ENCODE measurements around the gene TRPM2.

TRPM2 gene

DNA sequence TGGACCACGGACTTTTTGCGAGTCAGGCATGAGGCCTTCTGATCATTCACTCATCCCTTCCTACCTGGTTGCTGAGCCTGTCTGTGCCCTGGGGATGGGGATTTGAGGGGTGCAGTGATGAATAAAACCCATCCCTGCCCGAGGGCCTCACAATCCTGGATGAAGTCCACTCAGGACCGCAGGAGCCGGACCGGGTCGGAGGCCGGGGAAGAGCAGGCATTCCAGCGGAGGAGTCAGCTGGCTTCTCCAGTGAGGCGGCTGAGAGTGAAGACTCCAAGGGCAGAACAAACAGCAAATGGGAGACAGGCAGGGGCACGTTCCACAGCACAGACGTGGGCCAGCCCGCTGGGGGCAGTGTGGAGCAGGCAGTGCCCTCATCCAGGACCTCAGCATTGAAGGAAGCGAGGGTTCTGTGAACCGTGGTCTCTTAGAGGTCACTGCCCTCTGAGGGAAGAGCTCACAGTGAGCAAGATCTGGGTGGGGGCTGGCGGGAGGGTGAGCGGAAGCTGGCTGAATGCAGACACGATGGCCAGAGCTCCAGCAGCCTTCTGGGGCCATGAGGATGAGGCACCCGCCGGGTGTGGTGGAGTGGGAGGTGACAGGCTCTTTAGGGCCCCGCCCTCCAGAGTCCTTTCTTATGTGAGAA lies 91.0 kb downstream of the TRPM2 start:
- no peak for DNase-seq
- TF ChIP-seq POLR2A (IDR thresholded peaks at IDR 0.05; ENCODE audit: low read length) = no peak
- no peak for TF ChIP-seq GATA1 (IDR thresholded peaks at IDR 0.05; ENCODE audit: low read depth, low read length)

DNA sequence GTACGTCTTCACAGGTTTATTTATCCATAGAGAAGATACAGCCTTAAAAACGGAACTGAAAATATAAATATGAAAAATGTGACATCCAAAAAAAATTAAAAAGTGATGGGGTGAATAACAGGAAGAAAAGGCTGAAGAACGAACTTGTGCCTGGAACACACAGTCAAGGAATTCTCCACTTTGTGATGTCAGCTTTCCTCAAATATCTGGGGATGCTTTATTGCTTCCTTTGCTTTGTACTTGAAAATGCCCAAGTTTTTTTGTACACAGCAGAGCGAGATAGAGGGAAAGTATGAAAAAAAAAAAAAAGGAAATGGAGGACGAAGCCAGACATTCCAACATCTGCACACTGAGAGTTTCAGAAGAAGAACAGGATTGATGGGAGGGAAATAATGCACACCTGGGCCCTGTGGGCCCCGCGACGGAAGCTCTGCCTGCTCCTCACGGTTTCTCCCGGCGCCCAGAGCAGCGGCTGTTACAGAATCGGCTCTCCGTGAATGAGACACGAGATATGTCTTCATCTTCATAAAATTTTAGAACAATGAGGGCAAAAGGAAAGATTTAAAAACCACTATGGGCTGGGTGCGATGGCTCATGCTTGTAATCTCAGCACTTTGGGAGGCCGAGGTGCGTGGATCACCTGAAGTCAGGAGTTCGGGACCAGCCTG lies 91.9 kb downstream of the TRPM2 start:
- no peak for TF ChIP-seq GATA1 (IDR thresholded peaks at IDR 0.05; ENCODE audit: low read depth, low read length)
- TF ChIP-seq POLR2A (IDR thresholded peaks at IDR 0.05; ENCODE audit: low read length) = no peak
- no peak for DNase-seq

DNA sequence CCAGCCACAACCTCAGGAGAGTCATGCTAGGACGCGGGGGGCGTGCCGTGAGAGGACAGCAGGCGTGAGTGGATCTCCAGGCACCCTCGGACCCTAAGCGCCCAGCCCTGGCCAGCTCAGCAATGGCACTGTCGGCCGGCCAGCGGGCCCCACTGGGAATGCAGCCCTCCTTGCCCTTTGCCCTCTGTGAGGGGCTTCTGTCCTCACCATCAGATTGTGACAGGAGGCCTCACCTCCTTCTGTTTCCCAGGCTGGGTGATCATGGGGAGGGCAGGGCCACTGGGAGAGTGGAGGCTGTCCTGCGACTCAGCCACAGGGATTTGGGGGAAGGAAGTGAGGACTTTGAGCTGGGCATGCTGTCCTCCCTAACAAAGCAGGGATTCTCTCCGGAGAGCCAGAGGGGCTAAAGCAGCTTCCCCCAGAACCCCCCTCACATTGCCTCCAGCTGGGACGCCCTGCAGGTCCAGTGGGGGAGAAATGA lies 95.3 kb downstream of the TRPM2 start:
- no peak for TF ChIP-seq POLR2A (IDR thresholded peaks at IDR 0.05; ENCODE audit: low read length)
- TF ChIP-seq GATA1 (IDR thresholded peaks at IDR 0.05; ENCODE audit: low read depth, low read length) = no peak
- no peak for DNase-seq

DNA sequence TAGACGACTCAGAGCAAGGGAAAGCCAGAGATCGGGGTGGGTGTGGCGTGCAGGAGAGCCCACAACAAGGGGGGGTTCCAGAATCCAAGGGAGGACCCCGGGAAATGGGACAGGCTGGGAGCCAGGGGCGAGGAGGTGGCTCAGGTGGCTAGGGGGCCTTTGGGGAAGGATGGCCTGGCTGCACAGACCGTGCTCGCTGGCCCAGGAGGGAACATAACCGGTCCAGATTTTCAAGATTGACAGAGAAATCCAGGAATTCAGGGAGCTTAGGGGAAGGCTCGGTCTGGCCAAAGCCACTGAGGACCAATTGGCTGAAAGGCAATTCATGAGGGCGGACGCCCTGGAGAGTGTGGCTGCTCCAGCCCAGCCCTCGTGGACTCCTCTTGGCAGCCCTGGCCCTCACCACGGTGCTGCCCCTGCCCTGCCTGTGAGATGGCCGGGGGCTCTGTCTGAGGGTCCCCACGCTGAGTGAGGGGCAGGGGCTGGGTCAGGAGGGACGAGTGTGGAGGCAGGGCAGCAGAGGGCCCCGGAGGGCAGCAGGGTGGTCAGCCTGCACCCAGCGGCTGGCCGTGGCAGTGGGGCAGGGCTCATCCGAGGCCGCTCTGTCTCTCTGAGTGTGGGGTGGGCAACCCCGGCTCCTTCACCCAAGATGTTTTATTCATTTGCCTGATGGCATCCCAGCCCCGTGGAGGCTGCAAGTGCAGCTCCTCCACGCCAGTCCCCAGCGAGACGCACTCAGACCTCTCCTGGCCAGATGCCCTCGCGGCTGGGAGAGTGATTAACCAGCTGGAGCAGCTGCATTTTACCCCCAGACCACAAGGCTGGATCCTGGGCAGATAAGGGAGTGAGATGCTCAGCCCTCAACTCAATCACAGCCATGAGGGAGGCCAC lies 96.3 kb downstream of the TRPM2 start:
- TF ChIP-seq POLR2A (IDR thresholded peaks at IDR 0.05; ENCODE audit: low read length) (no peak), GATA1 (IDR thresholded peaks at IDR 0.05; ENCODE audit: low read depth, low read length) (no peak)
- no peak for DNase-seq

DNA sequence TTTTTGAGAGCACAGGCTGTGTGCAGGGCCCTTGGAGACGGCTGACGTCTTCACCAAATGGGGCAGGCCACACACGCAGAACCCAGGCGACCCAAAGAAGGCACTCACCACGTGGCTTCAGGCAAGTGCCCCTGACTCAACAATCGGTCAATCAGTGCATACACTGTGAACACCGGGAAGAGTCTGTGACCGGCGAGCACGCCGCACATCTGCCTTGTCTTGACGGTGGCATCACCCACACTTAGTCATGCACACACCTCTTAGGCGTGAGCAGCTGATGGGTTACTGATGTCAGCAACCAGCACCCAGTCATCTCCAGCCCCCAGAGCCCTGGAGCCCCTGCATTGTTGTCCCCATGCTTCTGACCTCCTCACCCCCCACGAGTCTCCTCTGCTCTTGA lies 97.0 kb downstream of the TRPM2 start:
- TF ChIP-seq POLR2A (IDR thresholded peaks at IDR 0.05; ENCODE audit: low read length) (no peak), GATA1 (IDR thresholded peaks at IDR 0.05; ENCODE audit: low read depth, low read length) (no peak)
- no peak for DNase-seq

DNA sequence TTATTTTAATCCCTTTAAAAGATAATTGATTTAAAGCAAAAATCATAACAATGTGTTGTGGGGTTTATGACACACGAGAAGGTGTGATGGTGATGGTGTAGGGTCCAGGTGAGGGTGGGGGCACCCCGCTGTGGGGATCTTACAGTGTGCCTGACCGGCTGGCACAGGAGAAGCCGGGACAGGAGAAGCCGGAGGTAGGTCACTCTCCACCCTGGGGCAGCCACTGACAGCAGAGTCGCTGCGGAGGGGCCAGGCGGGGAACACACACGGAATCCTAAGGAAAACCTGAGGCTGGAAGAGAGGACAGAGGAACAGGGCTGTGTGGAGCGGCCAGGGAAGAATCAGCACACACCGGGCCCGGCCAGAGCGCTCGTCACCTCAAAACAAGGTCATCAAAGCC lies 97.6 kb downstream of the TRPM2 start:
- TF ChIP-seq POLR2A (IDR thresholded peaks at IDR 0.05; ENCODE audit: low read length) (no peak), GATA1 (IDR thresholded peaks at IDR 0.05; ENCODE audit: low read depth, low read length) (no peak)
- no peak for DNase-seq

DNA sequence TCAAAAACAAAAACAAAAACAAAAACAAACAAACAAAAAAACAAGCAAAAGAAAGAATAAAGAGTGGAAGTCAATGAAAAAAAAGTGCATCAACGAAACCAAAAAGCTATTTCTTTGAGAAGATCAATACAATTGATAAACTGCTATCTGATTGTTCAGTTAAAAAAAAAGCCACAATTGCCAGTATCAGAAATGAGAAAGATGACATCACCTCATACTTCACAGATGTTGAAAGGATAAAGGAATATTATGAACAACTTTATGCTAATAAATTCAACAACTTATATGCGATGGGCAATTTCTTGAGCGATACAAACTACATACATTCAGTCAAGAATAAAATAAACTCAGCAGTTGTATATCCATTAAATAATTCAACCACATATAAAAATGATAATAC lies 99.7 kb downstream of the TRPM2 start:
- TF ChIP-seq POLR2A (IDR thresholded peaks at IDR 0.05; ENCODE audit: low read length) = no peak
- no peak for TF ChIP-seq GATA1 (IDR thresholded peaks at IDR 0.05; ENCODE audit: low read depth, low read length)
- DNase-seq = no peak

DNA sequence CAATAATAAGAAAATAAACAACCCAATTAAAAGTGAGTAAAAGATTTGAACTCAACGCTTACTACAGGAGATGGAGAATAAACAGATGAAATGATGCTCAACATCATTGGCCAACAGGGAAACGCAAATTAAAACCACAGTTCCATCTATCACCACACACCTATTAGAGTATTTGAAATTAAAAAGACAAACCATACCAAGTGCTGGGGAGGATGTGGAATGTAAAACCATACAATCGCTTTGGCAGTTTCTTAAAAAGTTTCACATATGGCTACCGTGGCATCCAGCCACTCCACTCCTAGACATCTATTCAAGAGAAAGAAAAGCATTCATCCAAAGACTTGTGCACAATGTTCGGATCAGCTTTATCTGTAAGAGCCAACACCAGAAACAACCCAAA lies 100.6 kb downstream of the TRPM2 start:
- DNase-seq = no peak
- no peak for TF ChIP-seq GATA1 (IDR thresholded peaks at IDR 0.05; ENCODE audit: low read depth, low read length)
- no peak for TF ChIP-seq POLR2A (IDR thresholded peaks at IDR 0.05; ENCODE audit: low read length)

DNA sequence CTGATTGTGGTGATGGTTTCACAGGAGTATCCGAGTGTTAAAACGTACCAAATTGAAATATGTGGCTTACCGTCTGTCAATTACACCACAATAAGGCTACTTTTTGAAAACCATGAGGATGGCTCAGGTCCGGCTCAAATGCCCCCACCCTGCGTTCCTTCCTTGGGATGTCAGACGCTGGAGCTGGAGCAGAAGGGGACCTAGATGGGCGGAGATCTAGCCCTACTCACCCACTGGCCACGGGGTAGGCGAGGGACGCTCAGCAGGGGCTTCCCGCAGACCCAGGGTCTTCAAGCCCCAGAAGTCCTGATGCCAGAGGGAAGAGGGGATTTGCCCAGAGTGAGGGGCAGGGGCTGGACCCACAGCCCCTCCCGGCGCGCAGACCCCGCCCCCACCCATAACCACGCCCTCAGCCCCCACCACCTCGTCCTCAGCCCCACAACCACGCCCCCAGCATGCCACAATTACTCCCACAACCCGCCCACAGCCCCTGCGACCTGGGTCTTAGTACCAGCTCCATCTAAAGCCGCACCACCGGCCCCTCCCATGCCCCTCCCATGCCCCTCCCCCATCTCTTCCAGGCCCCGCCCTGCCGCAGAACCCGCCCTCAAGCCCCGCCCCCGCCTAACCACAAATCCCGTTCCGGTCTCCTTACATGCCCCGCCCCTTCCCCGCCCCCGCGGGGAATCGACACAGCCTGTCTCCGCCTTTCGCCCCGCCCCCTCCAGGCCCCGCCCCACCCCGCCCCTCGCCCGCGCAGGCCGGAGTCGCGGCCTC lies 101.5 kb downstream of the TRPM2 start, which contains the start of gene LRRC3:
TSS of gene LRRC3 (plus strand) at position 764 of the 777 bp plus-strand sequence. CDS start 1,135 bp downstream, outside the sequence.
- peak; percentile 63 to 65 for DNase-seq
- TF ChIP-seq GATA1 (IDR thresholded peaks at IDR 0.05; ENCODE audit: low read depth, low read length) (no peak), POLR2A (IDR thresholded peaks at IDR 0.05; ENCODE audit: low read length) (no peak)

DNA sequence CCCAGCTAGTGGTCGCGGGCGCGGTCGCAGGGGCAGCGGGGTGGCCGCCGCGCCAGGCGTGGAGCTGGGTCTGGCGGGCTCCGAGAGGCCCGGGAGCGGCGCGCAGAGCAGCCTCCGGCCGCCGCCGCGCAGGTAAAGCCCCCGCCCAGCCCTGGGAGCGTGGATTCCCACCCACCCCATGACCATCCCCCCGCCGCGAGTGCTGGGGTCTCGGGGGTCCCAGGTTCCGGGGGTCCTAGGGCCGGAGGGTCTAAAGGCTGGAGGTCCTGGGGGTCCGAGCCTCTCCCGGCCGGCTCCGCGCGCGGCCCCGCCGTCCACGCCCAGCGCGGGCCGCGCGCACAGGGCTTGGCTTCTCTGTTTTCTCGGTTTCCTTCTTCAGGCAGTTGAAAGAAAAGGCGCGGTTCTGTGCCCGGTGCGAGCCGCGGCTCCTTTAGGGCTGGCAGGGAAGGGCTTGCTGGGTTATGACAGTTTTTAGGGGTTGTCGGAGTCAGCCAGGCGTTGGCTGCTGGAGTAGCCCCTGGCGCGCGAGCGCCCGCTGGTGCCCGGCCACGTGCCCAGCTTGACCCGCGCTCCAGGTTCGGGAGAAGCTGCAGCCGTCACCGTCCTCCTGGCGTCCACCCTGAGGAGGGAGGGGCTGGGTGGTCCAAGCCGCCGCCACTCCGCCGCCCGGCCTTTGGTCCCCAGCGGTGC lies 102.2 kb downstream of the TRPM2 start:
- peak in 1 of 2 experiments; percentile 9 for DNase-seq
- TF ChIP-seq GATA1 (IDR thresholded peaks at IDR 0.05; ENCODE audit: low read depth, low read length) = no peak
- no peak for TF ChIP-seq POLR2A (IDR thresholded peaks at IDR 0.05; ENCODE audit: low read length)

DNA sequence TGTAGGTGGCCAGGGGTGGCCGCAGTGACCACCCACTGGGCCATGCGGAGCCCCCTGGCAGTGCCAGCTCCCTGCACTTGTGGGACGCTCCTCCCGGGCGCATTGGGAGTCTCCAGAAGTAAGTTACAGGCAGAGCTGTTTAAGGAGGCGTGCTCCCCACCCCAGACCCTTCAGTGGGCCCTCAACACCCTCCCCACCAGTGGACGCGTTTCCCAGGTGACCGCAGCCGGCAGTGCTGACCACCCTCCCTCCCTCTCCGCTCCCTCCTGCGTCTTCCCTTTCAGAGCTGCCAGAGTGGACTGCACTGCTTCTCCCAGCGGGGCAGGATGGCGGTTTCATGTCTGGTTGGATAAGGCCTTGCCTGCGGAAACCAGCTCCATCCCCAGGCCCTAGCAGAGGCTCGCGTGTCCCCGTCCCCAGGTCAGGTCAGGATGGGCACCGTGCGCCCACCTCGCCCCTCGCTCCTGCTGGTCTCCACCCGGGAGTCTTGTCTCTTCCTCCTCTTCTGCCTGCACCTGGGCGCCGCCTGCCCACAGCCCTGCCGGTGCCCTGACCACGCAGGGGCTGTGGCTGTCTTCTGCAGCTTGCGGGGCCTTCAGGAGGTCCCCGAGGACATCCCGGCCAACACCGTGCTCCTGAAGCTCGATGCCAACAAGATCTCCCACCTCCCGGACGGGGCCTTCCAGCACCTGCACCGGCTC lies 102.9 kb downstream of the TRPM2 start:
- DNase-seq = no peak

More for the DNA sequence above, 102.9 kb downstream of the TRPM2 start:
- TF ChIP-seq POLR2A (IDR thresholded peaks at IDR 0.05; ENCODE audit: low read length) (no peak), GATA1 (IDR thresholded peaks at IDR 0.05; ENCODE audit: low read depth, low read length) (no peak)
